ENCODE results near the gene RAB23. TPM values are rescaled to one million over a fixed set of nuclear protein-coding genes. Genes with fewer than 3 reads are reported as not detected.

Gene RAB23
- total RNA-seq, 2 donors from 2014 or later, result 21.0 to 29.8 TPM

DNA sequence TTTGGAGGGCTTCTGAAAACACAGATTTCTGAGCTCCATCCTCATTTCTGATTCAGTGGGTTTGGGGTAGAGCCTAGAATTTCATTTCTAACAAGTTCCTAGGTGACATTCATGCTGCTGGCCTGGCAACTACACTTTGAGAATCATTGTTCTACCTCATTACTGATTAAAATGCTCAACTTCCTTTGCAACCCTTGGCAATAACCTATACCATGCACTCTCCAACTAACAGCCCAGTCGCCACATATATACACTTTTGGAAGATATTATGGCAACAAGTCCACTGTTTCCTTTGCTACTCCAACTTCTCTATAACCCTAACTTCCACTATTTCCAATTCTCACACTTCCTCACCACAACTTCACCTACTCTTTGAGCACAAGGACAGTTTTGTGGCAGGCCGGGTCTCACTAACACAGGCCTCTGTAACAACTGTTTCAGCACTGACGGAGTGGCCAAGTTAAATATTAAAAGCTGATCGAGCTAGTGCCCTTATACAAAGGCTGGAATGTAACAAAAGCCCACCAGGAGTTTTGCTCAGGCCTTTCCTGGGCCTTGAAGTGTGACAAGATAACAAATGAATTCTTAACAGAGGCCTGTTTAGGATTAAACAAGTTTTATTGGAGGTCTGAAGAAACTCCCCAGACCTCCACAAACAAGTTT lies 32.1 kb upstream of the RAB23 start:
- H3K4me1 ChIP-seq (ENCODE audit: control insufficient read depth, insufficient read depth, low read length), result peaks cover 10% of the 10 kb centered on the region
- Mint-ChIP-seq H3K9me3 (no peaks in the 10 kb centered on the region), H3K4me3 (peak overlapping the region; percentile 14), H3K4me1 (peaks cover 24% of the 10 kb centered on the region), H3K36me3 (ENCODE audit: low read depth) (no peaks in the 10 kb centered on the region), H3K27ac (peak overlapping the region; percentile 64), H3K27me3 (ENCODE audit: insufficient read depth) (no peaks in the 10 kb centered on the region)
- 24 to 53% methylated on average over 3 to 4 of the region's 4 CpGs for WGBS, 2 experiments (ENCODE audit: insufficient coverage in 1 of 2, insufficient read length in 1 of 2)
- DNase-seq, result peak; percentile 54
- H3K27ac ChIP-seq (ENCODE audit: low read depth, low read length), result peak overlapping the region; percentile 12
- H3K9ac ChIP-seq (ENCODE audit: extremely low read depth, low read length, poor library complexity, severe bottlenecking), result no peak overlapping the region
- H3K9me3 ChIP-seq (ENCODE audit: control insufficient read depth, low read length), result no peaks in the 10 kb centered on the region
- H3K36me3 ChIP-seq (ENCODE audit: control insufficient read depth, insufficient read depth, low read length), result no peaks in the 10 kb centered on the region
- TF ChIP-seq, protein P1, sequence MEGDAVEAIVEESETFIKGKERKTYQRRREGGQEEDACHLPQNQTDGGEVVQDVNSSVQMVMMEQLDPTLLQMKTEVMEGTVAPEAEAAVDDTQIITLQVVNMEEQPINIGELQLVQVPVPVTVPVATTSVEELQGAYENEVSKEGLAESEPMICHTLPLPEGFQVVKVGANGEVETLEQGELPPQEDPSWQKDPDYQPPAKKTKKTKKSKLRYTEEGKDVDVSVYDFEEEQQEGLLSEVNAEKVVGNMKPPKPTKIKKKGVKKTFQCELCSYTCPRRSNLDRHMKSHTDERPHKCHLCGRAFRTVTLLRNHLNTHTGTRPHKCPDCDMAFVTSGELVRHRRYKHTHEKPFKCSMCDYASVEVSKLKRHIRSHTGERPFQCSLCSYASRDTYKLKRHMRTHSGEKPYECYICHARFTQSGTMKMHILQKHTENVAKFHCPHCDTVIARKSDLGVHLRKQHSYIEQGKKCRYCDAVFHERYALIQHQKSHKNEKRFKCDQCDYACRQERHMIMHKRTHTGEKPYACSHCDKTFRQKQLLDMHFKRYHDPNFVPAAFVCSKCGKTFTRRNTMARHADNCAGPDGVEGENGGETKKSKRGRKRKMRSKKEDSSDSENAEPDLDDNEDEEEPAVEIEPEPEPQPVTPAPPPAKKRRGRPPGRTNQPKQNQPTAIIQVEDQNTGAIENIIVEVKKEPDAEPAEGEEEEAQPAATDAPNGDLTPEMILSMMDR (conservative IDR thresholded peaks at IDR 0.05), result no peak
- no peaks in the 10 kb centered on the region for H3K27me3 ChIP-seq (ENCODE audit: control insufficient read depth, insufficient read depth, low read length, poor library complexity, severe bottlenecking)
- peak overlapping the region; percentile 72 for H3K4me3 ChIP-seq (ENCODE audit: low read length)

DNA sequence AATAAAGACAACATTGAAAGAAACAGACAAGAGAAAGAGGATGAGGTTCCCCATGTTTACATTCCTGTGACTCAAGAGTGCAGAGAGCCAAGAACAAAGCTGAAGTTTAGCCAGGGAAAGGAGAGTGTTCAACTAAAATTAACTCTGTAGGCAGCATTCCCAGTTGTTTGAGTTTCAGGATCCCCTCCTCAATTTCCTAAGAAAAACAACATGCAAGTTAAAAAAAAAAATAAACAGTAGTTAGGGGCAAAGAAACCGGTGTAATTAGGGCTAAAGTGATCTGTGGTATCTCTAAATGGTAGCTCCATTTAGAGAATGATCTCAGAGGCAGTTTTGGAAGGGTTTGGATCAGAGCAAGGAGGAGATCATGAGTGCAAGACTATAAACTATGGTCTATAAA lies 30.9 kb upstream of the RAB23 start:
- Histone ChIP-seq H3K9ac (ENCODE audit: extremely low read depth, low read length, poor library complexity, severe bottlenecking) (no peak overlapping the region), H3K4me3 (ENCODE audit: low read length) (no peak overlapping the region), H3K9me3 (ENCODE audit: control insufficient read depth, low read length) (no peaks in the 10 kb centered on the region), H3K36me3 (ENCODE audit: control insufficient read depth, insufficient read depth, low read length) (no peaks in the 10 kb centered on the region), H3K4me1 (ENCODE audit: control insufficient read depth, insufficient read depth, low read length) (peaks cover 10% of the 10 kb centered on the region), H3K27me3 (ENCODE audit: control insufficient read depth, insufficient read depth, low read length, poor library complexity, severe bottlenecking) (no peaks in the 10 kb centered on the region), H3K27ac (ENCODE audit: low read depth, low read length) (no peak overlapping the region)
- 80 to 89% methylated on average over 1 of the region's 1 CpG for WGBS, 2 experiments (ENCODE audit: insufficient coverage in 1 of 2, insufficient read length in 1 of 2)
- Mint-ChIP-seq H3K4me3 (no peak overlapping the region), H3K27me3 (ENCODE audit: insufficient read depth) (no peaks in the 10 kb centered on the region), H3K4me1 (peaks cover 24% of the 10 kb centered on the region), H3K9me3 (no peaks in the 10 kb centered on the region), H3K36me3 (ENCODE audit: low read depth) (no peaks in the 10 kb centered on the region), H3K27ac (no peak overlapping the region)
- no peak for DNase-seq
- TF ChIP-seq, protein P1 (conservative IDR thresholded peaks at IDR 0.05), result no peak

DNA sequence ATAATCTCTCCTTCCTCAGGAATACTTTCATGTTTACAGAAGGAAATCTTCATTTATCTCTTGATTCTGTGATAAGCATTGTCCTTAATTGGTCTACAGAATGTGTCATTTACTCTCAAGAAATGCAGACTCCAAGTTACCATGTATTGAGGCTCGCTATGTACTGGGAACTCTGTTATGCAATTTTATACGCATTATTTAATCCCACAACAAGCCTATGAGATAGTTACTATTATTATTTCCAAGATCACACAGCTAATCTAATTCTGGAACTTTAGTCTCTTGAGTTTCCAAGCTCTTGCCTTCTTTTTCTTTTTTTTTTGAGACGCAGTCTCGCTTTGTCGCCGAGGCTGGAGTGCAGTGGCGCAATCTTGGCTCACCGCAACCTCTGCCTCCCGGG lies 30.0 kb upstream of the RAB23 start:
- H3K36me3 Mint-ChIP-seq (ENCODE audit: low read depth), result no peaks in the 10 kb centered on the region
- H3K27me3 Mint-ChIP-seq (ENCODE audit: insufficient read depth), result no peaks in the 10 kb centered on the region
- H3K27ac Mint-ChIP-seq, result no peak overlapping the region
- Histone ChIP-seq H3K27ac (ENCODE audit: low read depth, low read length) (no peak overlapping the region), H3K9ac (ENCODE audit: extremely low read depth, low read length, poor library complexity, severe bottlenecking) (no peak overlapping the region), H3K4me3 (ENCODE audit: low read length) (no peak overlapping the region), H3K36me3 (ENCODE audit: control insufficient read depth, insufficient read depth, low read length) (no peaks in the 10 kb centered on the region), H3K27me3 (ENCODE audit: control insufficient read depth, insufficient read depth, low read length, poor library complexity, severe bottlenecking) (no peaks in the 10 kb centered on the region), H3K9me3 (ENCODE audit: control insufficient read depth, low read length) (no peaks in the 10 kb centered on the region), H3K4me1 (ENCODE audit: control insufficient read depth, insufficient read depth, low read length) (peaks cover 10% of the 10 kb centered on the region)
- H3K9me3 Mint-ChIP-seq, result no peaks in the 10 kb centered on the region
- no peak for DNase-seq
- TF ChIP-seq, protein P1 (conservative IDR thresholded peaks at IDR 0.05), result no peak
- H3K4me1 Mint-ChIP-seq, result peaks cover 21% of the 10 kb centered on the region
- no peak overlapping the region for H3K4me3 Mint-ChIP-seq
- WGBS, 2 experiments (ENCODE audit: insufficient coverage in 1 of 2, insufficient read length in 1 of 2), result 97 to 100% methylated on average over 2 to 9 of the region's 9 CpGs

Measured in endodermal cell (in vitro differentiated cells).